GM12892 (cell line): ENCODE data around the gene TF.

Experiments
- POLR2A ChIP-seq: IDR thresholded peaks from 2 replicates; pipeline ENCODE4 v1.6.1; 2011; ENCODE audit warnings: low read depth, low read length, control low read depth
- POLR2AphosphoS5 ChIP-seq: IDR thresholded peaks from 2 replicates; pipeline ENCODE4 v1.6.1; 2011; ENCODE audit warnings: low read depth, low read length, control low read depth
- TAF1 ChIP-seq: IDR thresholded peaks from 2 replicates; pipeline ENCODE4 v1.6.1; 2011; ENCODE audit warnings: low read depth, mild to moderate bottlenecking, control low read depth, low read length, borderline replicate concordance

GRCh38 chr3:133760916-133761315 lies 14.7 kb downstream of the TF start:
- TF ChIP-seq POLR2A, result no peak
- no peak for TF ChIP-seq TAF1
- TF ChIP-seq POLR2AphosphoS5, result no peak
